Neutrophil (primary cell): ENCODE measurements around the gene LHX5.
"Not testable (repeated sequence)": the region's sequence is repeated elsewhere in the genome, so short reads cannot be mapped to it uniquely, and the experiment has no call there.

ENCODE experiments used
- H3K27ac ChIP-seq: fragments of 200-600 bp; sonication (generic); 2 replicates; pipeline ENCODE4 v1.5.1; 2016; ENCODE audit warnings: mild to moderate bottlenecking, moderate library complexity
- H3K27me3 ChIP-seq: fragments of 200-600 bp; sonication (generic); 2 replicates; pipeline ENCODE4 v1.6.0; 2016; ENCODE audit warnings: mild to moderate bottlenecking
- H3K36me3 ChIP-seq: fragments of 200-600 bp; sonication (generic); 2 replicates; pipeline ENCODE4 v1.5.1; 2017
- H3K4me1 ChIP-seq, 2 experiments: fragments of 200-600 bp in 1 of 2; sonication (generic) in 1 of 2; 1 replicate in 1 of 2; 2 replicates in 1 of 2; pipeline versions ENCODE4 v1.5.1 to v1.6.1; 2013 to 2016; ENCODE audit warnings: low read depth in 1 of 2, low read length in 1 of 2, mild to moderate bottlenecking in 1 of 2, moderate library complexity in 1 of 2; ENCODE audit not compliant: control insufficient read depth in 1 of 2, insufficient read depth in 1 of 2
- H3K4me3 ChIP-seq, 2 experiments: fragments of 200-600 bp in 1 of 2; sonication (generic) in 1 of 2; 1 replicate in 1 of 2; 2 replicates in 1 of 2; pipeline ENCODE4 v1.5.1; 2013 to 2016; ENCODE audit warnings: low read depth in 1 of 2, low read length in 1 of 2, mild to moderate bottlenecking in 1 of 2, moderate library complexity in 1 of 2
- H3K9me3 ChIP-seq: fragments of 200-600 bp; sonication (generic); 2 replicates; pipeline ENCODE4 v1.5.1; 2016
- CTCF ChIP-seq: fragments of 200-600 bp; sonication (generic); IDR thresholded peaks from 2 replicates; pipeline ENCODE4 v1.5.1; 2016; ENCODE audit warnings: antibody characterized with exemption

Gene LHX5

GRCh38 chr12:113497693-113498092 is 26.0 kb upstream of the LHX5 start:
- H3K27me3 ChIP-seq, result peaks cover 60% of the 10 kb centered on the region

GRCh38 chr12:113495941-113496340 is 24.3 kb upstream of the LHX5 start:
- not testable (repeated sequence) for H3K4me3 ChIP-seq, H3K27ac ChIP-seq, H3K4me1 ChIP-seq, H3K36me3 ChIP-seq, H3K9me3 ChIP-seq
- H3K27me3 ChIP-seq, result peaks cover 43% of the 10 kb centered on the region

More at GRCh38 chr12:113497693-113498092, 26.0 kb upstream of the LHX5 start:
- H3K27ac ChIP-seq, result no peak overlapping the region
- no peak overlapping the region for H3K4me3 ChIP-seq
- no peaks in the 10 kb centered on the region for H3K4me1 ChIP-seq
- TF ChIP-seq CTCF, result no peak
- H3K36me3 ChIP-seq, result no peaks in the 10 kb centered on the region
- H3K9me3 ChIP-seq, result no peaks in the 10 kb centered on the region

- Histone ChIP-seq H3K9me3 (no peaks in the 10 kb centered on the region), H3K4me3 (no peak overlapping the region), H3K4me1 (no peaks in the 10 kb centered on the region), H3K36me3 (no peaks in the 10 kb centered on the region), H3K27ac (no peak overlapping the region), H3K27me3 (peaks cover 66% of the 10 kb centered on the region)
- TF ChIP-seq CTCF, result no peak
Measured at GRCh38 chr12:113488322-113488721, 16.7 kb upstream of the LHX5 start.

GRCh38 chr12:113486722-113487121 is 15.1 kb upstream of the LHX5 start:
- Histone ChIP-seq H3K27ac (no peak overlapping the region), H3K27me3 (peaks cover 82% of the 10 kb centered on the region), H3K9me3 (no peaks in the 10 kb centered on the region), H3K36me3 (no peaks in the 10 kb centered on the region), H3K4me1 (no peaks in the 10 kb centered on the region), H3K4me3 (no peak overlapping the region)
- no peak for TF ChIP-seq CTCF

- Histone ChIP-seq H3K36me3 (no peaks in the 10 kb centered on the region), H3K27ac (no peak overlapping the region), H3K27me3 (peaks cover 92% of the 10 kb centered on the region), H3K4me3 (no peak overlapping the region), H3K4me1 (no peaks in the 10 kb centered on the region), H3K9me3 (no peaks in the 10 kb centered on the region)
- TF ChIP-seq CTCF, result no peak
Measured at GRCh38 chr12:113485330-113485729, 13.7 kb upstream of the LHX5 start.

GRCh38 chr12:113482334-113482733 is 10.7 kb upstream of the LHX5 start:
- Histone ChIP-seq H3K4me1 (no peaks in the 10 kb centered on the region), H3K4me3 (no peak overlapping the region), H3K27me3 (peaks cover 100% of the 10 kb centered on the region), H3K27ac (no peak overlapping the region), H3K9me3 (no peaks in the 10 kb centered on the region), H3K36me3 (no peaks in the 10 kb centered on the region)
- TF ChIP-seq CTCF, result no peak
